Measurements from ENCODE around the gene RGS19.

Gene RGS19

GRCh38 chr20:64114356-64114971, 35.1 kb upstream of the RGS19 start:
- TF ChIP-seq ZBTB7A (IDR thresholded peaks at IDR 0.05; ENCODE audit: low read depth) (no peak), EGR1 (IDR thresholded peaks at IDR 0.05) (no peak), TEAD4 (IDR thresholded peaks at IDR 0.05) (no peak), RAD21 (IDR thresholded peaks at IDR 0.05; ENCODE audit: low read depth) (no peak), TAF1 (IDR thresholded peaks at IDR 0.05; ENCODE audit: low read depth) (no peak), USF1 (IDR thresholded peaks at IDR 0.05) (no peak), NFIC (IDR thresholded peaks at IDR 0.05) (no peak), YY1 (IDR thresholded peaks at IDR 0.05; ENCODE audit: low read depth) (no peak), CREB1 (IDR thresholded peaks at IDR 0.05; ENCODE audit: low read depth) (no peak), REST (IDR thresholded peaks at IDR 0.05; ENCODE audit: low read depth) (no peak), CEBPB (IDR thresholded peaks at IDR 0.05) (no peak), FOXM1 (IDR thresholded peaks at IDR 0.05; ENCODE audit: borderline replicate concordance, low read depth) (no peak), MAX (IDR thresholded peaks at IDR 0.05) (no peak), TCF12 (IDR thresholded peaks at IDR 0.05; ENCODE audit: low read depth) (no peak), EP300 (IDR thresholded peaks at IDR 0.05; ENCODE audit: borderline replicate concordance) (no peak)

GRCh38 chr20:64113796-64114355, 34.6 kb upstream of the RGS19 start:
- TF ChIP-seq TCF12 (IDR thresholded peaks at IDR 0.05; ENCODE audit: low read depth): no peak
- TF ChIP-seq CEBPB (IDR thresholded peaks at IDR 0.05): no peak
- no peak for TF ChIP-seq YY1 (IDR thresholded peaks at IDR 0.05; ENCODE audit: low read depth)
- TF ChIP-seq RAD21 (IDR thresholded peaks at IDR 0.05; ENCODE audit: low read depth): no peak
- TF ChIP-seq USF1 (IDR thresholded peaks at IDR 0.05): no peak
- TF ChIP-seq TAF1 (IDR thresholded peaks at IDR 0.05; ENCODE audit: low read depth): no peak
- no peak for TF ChIP-seq MAX (IDR thresholded peaks at IDR 0.05)

- TF ChIP-seq CEBPB (IDR thresholded peaks at IDR 0.05) (no peak), EP300 (IDR thresholded peaks at IDR 0.05; ENCODE audit: borderline replicate concordance) (no peak), REST (IDR thresholded peaks at IDR 0.05; ENCODE audit: low read depth) (no peak), MAX (IDR thresholded peaks at IDR 0.05) (no peak), TAF1 (IDR thresholded peaks at IDR 0.05; ENCODE audit: low read depth) (no peak), USF1 (IDR thresholded peaks at IDR 0.05) (no peak), CREB1 (IDR thresholded peaks at IDR 0.05; ENCODE audit: low read depth) (no peak), NFIC (IDR thresholded peaks at IDR 0.05) (no peak), EGR1 (IDR thresholded peaks at IDR 0.05) (no peak), RAD21 (IDR thresholded peaks at IDR 0.05; ENCODE audit: low read depth) (no peak), TCF12 (IDR thresholded peaks at IDR 0.05; ENCODE audit: low read depth) (no peak)
Observed at GRCh38 chr20:64113444-64113775, 34.1 kb upstream of the RGS19 start.

- TF ChIP-seq CREB1 (IDR thresholded peaks at IDR 0.05; ENCODE audit: low read depth) (no peak), MAX (IDR thresholded peaks at IDR 0.05) (no peak), ZBTB7A (IDR thresholded peaks at IDR 0.05; ENCODE audit: low read depth) (no peak), TCF12 (IDR thresholded peaks at IDR 0.05; ENCODE audit: low read depth) (no peak), REST (IDR thresholded peaks at IDR 0.05; ENCODE audit: low read depth) (no peak), CEBPB (IDR thresholded peaks at IDR 0.05) (no peak), EP300 (IDR thresholded peaks at IDR 0.05; ENCODE audit: borderline replicate concordance) (no peak)
Observed at GRCh38 chr20:64112691-64113443, 33.5 kb upstream of the RGS19 start.
